Stimulated activated CD4-positive, alpha-beta T cell treated with anti-CD3 and anti-CD28 coated beads, TNF-alpha, amount 100 ng/mL, for 24 hours (primary cell): ENCODE data around the gene TGM3.

Experiments
- DNase-seq, 3 experiments: peaks; one replicate each; pipeline ENCODE4 v3.0.0-alpha.2; 2020; ENCODE audit warnings: low read depth in 3 of 3

Gene TGM3

GRCh38 chr20:2379511-2380229 lies 83.9 kb downstream of the TGM3 start:
- peak in 1 of 3 experiments; percentile 12 for DNase-seq

- no peak for DNase-seq
Observed at GRCh38 chr20:2380601-2381000, 84.8 kb downstream of the TGM3 start, which contains the start of gene TGM6. TSS of gene TGM6 (plus strand) at chr20:2380901. CDS start at chr20:2380969, 68 bp downstream.

DNA sequence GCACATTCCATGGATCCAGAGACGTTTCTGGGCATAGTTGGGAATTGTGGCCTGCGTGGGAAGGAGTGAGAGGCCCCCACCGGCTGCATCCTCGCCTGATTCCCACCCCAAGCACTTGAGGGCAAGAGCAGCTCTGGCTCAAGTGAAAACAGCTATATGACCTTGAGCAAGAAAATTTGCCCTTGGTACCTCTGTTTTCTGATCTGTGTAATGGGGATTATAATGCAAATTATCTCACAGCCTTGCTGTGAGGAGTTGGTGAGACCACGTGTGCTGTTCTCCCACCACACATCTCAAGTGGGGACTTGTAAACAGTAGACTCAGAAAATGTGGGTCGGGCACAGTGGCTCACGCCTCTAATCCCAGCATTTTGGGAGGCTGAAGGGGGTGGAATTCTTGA lies 85.5 kb downstream of the TGM3 start:
- no peak for DNase-seq

DNA sequence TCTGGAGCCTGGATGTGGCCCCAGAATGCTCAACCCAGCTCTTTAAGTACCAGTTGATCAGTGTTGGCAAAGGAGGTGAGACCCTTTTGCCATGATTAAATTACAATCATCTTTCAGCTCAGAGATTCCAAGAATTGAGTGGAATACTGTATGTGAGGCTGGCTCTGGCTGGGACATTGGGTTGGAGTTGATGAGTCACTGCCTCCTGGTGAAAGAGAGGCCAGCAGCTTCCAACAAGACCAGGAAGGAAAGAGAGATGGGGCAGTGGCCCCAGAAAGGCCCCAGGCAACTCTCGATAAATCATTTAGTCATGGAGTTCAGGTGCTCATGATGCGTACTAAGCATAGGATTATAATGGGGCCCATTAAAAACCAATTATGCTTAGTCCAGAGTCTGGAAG lies 87.0 kb downstream of the TGM3 start:
- DNase-seq, result no peak

DNA sequence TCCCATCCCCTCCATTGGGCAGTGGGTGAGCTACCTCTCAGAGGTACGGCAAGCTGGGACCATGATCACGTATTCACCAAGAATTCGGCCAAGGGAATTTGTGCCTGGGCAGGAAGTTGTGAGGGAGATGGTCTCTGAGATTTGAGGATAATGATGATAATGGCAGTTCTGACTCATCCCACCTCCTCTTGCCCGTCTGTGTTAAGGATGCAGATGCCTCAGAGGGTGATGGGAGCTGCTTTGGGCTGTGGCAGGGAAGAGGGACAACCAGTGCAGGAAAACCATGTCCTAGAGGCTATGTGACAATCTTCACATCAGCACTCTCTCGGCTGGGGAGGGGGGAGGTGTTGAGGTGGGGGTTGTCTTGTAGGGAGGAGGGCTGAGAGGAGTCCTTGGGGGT lies 89.2 kb downstream of the TGM3 start:
- DNase-seq, result no peak

- no peak for DNase-seq
Observed at GRCh38 chr20:2385496-2385895, 89.7 kb downstream of the TGM3 start.

- no peak for DNase-seq
Observed at GRCh38 chr20:2386516-2387179, 90.8 kb downstream of the TGM3 start.

- DNase-seq, result peak in 2 of 3 experiments; percentile 31 to 61
Observed at GRCh38 chr20:2387180-2387577, 91.4 kb downstream of the TGM3 start.

DNA sequence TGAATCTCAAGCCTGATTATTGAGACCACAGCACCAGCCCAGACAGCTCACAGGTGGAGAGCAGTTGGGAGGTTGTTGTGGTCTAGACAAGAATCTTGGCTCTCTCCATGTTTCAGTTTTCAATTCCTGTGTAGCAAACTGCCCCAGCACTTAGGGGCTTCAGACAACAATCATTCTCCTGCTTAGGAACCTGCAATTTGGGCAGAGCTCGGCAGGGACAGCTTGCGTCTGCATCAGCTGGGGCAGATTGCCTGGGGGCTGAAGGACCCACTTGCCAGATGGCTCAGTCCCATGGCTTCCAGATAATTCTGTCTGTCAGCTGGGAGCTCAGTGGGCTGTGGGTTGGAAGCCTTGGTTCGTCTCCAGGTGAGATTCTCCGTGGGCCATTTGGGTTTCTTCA lies 91.8 kb downstream of the TGM3 start:
- DNase-seq, result no peak
